ENCODE measurements around the gene CDC6.

The CDC6 gene

DNA sequence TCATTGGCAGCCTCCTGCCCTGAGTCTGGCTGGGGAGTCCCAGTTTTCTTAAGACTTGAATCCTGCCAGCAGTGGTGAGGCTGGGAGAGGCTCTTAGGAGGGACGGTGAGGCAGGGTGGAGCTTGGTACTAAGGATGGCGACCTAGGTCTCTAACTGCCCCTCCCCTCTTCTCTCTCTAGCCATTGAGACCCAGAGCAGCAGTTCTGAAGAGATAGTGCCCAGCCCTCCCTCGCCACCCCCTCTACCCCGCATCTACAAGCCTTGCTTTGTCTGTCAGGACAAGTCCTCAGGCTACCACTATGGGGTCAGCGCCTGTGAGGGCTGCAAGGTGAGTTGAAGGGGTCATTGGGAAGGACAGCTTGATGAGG lies 60.4 kb downstream of the CDC6 start:
- TF ChIP-seq, protein P1, sequence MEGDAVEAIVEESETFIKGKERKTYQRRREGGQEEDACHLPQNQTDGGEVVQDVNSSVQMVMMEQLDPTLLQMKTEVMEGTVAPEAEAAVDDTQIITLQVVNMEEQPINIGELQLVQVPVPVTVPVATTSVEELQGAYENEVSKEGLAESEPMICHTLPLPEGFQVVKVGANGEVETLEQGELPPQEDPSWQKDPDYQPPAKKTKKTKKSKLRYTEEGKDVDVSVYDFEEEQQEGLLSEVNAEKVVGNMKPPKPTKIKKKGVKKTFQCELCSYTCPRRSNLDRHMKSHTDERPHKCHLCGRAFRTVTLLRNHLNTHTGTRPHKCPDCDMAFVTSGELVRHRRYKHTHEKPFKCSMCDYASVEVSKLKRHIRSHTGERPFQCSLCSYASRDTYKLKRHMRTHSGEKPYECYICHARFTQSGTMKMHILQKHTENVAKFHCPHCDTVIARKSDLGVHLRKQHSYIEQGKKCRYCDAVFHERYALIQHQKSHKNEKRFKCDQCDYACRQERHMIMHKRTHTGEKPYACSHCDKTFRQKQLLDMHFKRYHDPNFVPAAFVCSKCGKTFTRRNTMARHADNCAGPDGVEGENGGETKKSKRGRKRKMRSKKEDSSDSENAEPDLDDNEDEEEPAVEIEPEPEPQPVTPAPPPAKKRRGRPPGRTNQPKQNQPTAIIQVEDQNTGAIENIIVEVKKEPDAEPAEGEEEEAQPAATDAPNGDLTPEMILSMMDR (IDR thresholded peaks at IDR 0.05; ENCODE audit: low read depth, low read length), result no peak
- DNase-seq (ENCODE audit: low read depth, low spot score), result no peak
- no peak overlapping the region for H3K4me3 ChIP-seq (ENCODE audit: low read depth, low read length)
- in situ Hi-C loops (cut with HindIII; ENCODE audit: low sequenced_read_pairs), result no loop called here

DNA sequence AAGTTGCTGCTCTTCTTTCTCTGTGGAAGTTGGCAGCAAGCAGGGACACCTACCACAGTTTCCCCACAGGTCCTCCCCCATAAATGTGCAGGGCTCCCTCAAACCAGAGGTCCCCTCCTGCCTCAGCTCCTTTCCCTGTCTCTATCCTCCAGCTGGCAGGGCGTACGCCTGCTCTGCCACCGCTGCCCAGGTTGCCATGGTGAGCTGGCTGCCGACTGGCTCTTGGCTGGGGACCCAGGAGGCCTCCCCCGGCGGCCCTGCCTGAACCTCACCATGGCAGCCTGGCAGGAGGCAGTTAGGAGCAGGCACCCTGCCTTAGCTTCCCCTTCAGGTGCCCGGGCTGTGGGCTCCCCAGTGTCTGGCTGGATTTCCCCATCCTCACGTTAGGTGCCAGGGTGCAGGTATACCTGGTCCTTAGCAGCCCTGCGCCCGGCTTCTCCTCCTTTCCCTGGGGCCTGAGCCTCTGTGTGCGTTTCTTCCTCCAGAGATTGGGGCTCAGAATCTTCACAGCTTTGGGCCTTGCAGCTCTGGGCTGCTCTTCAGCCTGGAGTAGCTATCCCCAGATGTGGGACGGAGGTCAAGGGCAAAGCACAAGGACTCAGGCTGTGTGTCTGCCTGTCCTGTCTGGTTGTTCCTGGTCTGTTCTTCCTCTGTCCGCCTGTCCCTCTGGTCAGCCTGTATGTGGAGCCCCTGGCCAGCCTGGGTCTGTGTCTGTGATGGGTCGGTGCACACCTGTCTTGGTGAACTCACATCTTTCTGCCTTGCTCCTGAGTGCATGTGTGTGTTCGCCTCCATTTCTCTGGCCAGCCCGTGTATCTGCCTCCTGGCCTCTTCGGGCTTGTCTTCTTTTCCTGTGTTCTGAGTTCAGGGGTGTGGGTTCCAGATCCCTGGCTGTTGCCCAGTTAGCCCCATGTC lies 61.1 kb downstream of the CDC6 start:
- TF ChIP-seq, protein P1 (IDR thresholded peaks at IDR 0.05; ENCODE audit: low read depth, low read length), result no peak
- H3K4me3 ChIP-seq (ENCODE audit: low read depth, low read length), result no peak overlapping the region
- no peak for DNase-seq (ENCODE audit: low read depth, low spot score)
- in situ Hi-C loops (cut with HindIII; ENCODE audit: low sequenced_read_pairs), result no loop called here

DNA sequence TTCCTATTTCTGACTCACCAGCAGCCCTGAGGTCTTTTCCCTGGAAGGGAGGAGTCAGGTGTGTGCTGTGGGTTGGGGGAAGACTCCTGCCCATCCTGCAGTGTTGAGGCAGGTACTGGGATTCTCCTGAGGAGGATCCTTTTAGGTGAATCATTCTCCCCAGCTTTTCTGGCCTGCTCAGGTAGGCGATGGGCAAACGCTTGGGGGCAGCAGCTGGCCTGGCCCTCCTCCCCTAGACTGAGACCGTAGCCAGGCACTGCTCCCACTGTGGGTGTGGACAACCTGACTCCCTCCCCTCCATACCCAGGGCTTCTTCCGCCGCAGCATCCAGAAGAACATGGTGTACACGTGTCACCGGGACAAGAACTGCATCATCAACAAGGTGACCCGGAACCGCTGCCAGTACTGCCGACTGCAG lies 61.8 kb downstream of the CDC6 start:
- no peak for DNase-seq (ENCODE audit: low read depth, low spot score)
- in situ Hi-C loops (cut with HindIII; ENCODE audit: low sequenced_read_pairs), result no loop called here
- TF ChIP-seq, protein P1 (IDR thresholded peaks at IDR 0.05; ENCODE audit: low read depth, low read length), result no peak
- H3K4me3 ChIP-seq (ENCODE audit: low read depth, low read length), result no peak overlapping the region

DNA sequence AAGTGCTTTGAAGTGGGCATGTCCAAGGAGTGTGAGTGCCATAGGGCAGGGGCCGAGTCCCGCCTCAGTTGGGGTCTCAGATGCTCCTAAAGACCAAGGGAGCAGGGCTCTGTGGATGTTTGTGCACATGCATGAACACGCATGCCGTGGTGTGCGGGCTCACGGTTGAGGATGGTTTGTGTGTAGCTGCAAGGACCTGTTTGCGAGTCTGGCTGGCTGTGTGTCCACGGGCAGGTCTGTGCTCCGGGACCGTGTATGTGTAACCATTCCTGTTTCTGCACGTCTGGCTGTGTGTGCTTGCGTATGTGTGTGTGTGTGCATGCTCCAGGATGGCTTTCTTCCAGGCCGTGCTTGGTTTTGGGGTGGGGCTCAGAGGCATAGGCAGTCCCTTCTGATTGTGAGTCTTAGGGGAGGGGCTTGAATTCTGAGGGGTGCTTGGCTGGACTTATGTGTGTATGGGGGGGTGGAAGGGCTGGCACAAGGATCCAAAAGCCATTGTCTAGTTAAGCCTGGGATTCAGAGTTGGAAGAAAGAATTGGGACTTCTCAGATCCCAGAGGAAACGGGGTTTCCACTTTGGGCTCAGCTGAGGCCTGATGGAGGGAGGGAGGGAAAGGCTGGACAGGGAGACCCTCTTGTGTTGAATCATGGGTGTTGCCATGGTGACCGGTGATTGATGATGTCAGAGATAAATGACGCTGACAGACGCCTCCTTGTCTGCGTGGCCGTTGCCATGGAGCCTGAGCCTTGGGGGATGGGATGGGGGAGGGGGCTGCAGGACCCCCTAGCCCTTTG lies 62.4 kb downstream of the CDC6 start:
- DNase-seq (ENCODE audit: low read depth, low spot score), result no peak
- in situ Hi-C loops (cut with HindIII; ENCODE audit: low sequenced_read_pairs), result no loop called here
- H3K4me3 ChIP-seq (ENCODE audit: low read depth, low read length), result no peak overlapping the region
- TF ChIP-seq, protein P1 (IDR thresholded peaks at IDR 0.05; ENCODE audit: low read depth, low read length), result no peak

DNA sequence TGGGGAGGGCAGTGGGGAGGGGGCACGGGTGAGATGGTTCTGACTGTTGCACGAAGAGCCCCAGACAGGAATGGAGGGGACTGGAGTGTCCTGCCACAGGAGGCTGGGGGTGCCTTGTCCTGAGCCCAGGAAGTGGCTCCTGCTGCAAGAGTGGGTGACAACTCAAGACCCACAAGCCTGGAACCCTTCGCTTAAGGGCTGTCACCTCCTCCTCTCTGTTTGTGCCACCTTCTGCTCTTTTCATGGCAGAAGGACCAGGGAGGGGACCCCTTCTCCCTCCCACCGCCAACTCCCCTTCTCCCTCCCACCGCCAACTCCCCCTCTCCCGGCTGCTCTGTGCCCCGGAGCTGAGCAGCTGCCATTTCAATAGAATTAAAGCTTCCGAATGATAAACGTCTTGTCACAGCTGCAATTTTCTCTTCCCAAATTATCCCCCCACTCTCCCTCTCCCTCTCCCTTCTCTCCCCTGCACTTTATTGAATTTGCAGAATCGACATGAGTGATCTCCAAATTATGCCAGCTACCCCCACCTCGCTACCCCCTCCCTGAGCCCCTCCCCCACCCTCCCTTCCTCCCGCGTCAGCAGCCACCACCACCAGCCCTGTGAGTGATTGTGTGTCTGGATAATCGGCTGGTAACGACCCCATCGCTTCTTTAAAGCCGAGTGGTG lies 63.1 kb downstream of the CDC6 start:
- in situ Hi-C loops (cut with HindIII; ENCODE audit: low sequenced_read_pairs), result no loop called here
- H3K4me3 ChIP-seq (ENCODE audit: low read depth, low read length), result no peak overlapping the region
- no peak for DNase-seq (ENCODE audit: low read depth, low spot score)
- TF ChIP-seq, protein P1 (IDR thresholded peaks at IDR 0.05; ENCODE audit: low read depth, low read length), result no peak
